Measurements from ENCODE around the gene ZC3H8. TPM values are rescaled to one million over a fixed set of nuclear protein-coding genes. Genes with fewer than 3 reads are reported as not detected.

ZC3H8 gene
- total RNA-seq, 3 donors from 2014 or later (not counting 1 experiment from before 2014, with no cell fraction given) = 9.3 to 20.3 (median 16.0) TPM

DNA sequence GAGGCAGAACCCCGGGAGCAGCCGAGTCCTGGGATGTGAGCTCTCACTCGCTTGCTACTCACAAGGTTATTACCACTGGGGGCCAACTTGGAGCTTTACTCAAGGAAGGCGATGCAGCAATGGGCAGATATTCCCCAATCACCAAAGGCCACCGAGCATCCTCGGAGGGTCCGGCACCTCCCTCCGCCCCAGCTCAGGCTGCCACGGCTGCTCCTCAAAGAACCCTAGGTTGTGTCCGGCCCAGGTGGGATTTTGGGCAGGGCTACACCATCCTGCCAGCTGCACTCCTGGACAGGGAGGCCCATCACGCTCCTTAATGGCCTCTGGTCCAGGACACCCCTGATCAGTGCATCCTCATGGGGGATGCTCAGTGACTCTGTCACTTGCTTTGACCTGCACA lies 91.9 kb downstream of the ZC3H8 start:
- ATAC-seq = no peak
- no peak for DNase-seq
- Histone ChIP-seq H3K4me1 (ENCODE audit: control insufficient read depth, insufficient read depth, low read length) (peaks cover 1% of the 10 kb centered on the region), H3K27me3 (ENCODE audit: control insufficient read depth, insufficient read depth, low read length) (no peaks in the 10 kb centered on the region), H3K36me3 (ENCODE audit: control insufficient read depth, insufficient read depth, low read length) (no peaks in the 10 kb centered on the region), H3K27ac (ENCODE audit: low read length) (no peak overlapping the region), H3K9me3 (ENCODE audit: control insufficient read depth, insufficient read depth, low read length) (no peaks in the 10 kb centered on the region), H3K4me3 (ENCODE audit: low read length) (no peak overlapping the region)
- Mint-ChIP-seq H3K9me3 (no peaks in the 10 kb centered on the region), H3K4me3 (no peak overlapping the region), H3K27me3 (ENCODE audit: low read depth in 2 of 2) (peaks cover 0 to 7% of the 10 kb centered on the region in 2 donors), H3K36me3 (no peaks in the 10 kb centered on the region), H3K4me1 (peaks cover 5 to 22% of the 10 kb centered on the region in 2 donors), H3K27ac (no peak overlapping the region)
- WGBS (ENCODE audit: insufficient coverage) = 93% methylated on average over 11 of the region's 11 CpGs
- intact Hi-C loops (cut with micrococcal nuclease) = no loop called here
- TF ChIP-seq, protein P1, sequence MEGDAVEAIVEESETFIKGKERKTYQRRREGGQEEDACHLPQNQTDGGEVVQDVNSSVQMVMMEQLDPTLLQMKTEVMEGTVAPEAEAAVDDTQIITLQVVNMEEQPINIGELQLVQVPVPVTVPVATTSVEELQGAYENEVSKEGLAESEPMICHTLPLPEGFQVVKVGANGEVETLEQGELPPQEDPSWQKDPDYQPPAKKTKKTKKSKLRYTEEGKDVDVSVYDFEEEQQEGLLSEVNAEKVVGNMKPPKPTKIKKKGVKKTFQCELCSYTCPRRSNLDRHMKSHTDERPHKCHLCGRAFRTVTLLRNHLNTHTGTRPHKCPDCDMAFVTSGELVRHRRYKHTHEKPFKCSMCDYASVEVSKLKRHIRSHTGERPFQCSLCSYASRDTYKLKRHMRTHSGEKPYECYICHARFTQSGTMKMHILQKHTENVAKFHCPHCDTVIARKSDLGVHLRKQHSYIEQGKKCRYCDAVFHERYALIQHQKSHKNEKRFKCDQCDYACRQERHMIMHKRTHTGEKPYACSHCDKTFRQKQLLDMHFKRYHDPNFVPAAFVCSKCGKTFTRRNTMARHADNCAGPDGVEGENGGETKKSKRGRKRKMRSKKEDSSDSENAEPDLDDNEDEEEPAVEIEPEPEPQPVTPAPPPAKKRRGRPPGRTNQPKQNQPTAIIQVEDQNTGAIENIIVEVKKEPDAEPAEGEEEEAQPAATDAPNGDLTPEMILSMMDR (IDR thresholded peaks at IDR 0.05) = no peak

DNA sequence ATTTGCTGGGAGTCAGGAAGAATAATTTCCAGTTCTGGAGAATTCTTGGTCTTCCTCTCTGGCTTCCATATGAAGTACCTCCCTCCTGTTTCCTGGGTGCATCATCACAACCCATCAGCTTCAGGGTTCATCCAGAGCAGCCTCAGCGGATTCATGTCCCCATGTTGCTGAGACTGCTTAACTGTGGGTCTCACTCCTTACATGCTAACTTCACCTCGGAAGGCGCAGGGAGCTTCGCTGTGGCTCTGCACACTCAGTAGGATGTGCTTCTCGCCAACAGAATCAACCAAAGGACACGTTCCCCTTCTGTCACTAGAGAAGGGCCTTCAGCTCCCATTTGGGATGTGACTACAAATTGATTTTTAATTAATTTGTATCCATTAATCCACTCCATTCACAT lies 92.5 kb downstream of the ZC3H8 start:
- Histone ChIP-seq H3K4me1 (ENCODE audit: control insufficient read depth, insufficient read depth, low read length) (peaks cover 1% of the 10 kb centered on the region), H3K27ac (ENCODE audit: low read length) (no peak overlapping the region), H3K4me3 (ENCODE audit: low read length) (no peak overlapping the region), H3K27me3 (ENCODE audit: control insufficient read depth, insufficient read depth, low read length) (no peaks in the 10 kb centered on the region), H3K36me3 (ENCODE audit: control insufficient read depth, insufficient read depth, low read length) (no peaks in the 10 kb centered on the region), H3K9me3 (ENCODE audit: control insufficient read depth, insufficient read depth, low read length) (no peaks in the 10 kb centered on the region)
- Mint-ChIP-seq H3K4me1 (peaks cover 0 to 19% of the 10 kb centered on the region in 2 donors), H3K9me3 (no peaks in the 10 kb centered on the region), H3K27me3 (ENCODE audit: low read depth in 2 of 2) (peaks cover 0 to 7% of the 10 kb centered on the region in 2 donors), H3K4me3 (no peak overlapping the region), H3K36me3 (no peaks in the 10 kb centered on the region), H3K27ac (no peak overlapping the region)
- DNase-seq (no peak), ATAC-seq (no peak)
- intact Hi-C loops (cut with micrococcal nuclease) = no loop called here
- TF ChIP-seq, protein P1 (IDR thresholded peaks at IDR 0.05) = no peak
- WGBS (ENCODE audit: insufficient coverage) = 97% methylated on average over 6 of the region's 6 CpGs

Other genes starting within 250 kb of the ZC3H8 start
- gene TMEM87B, start 199.8 kb downstream of the ZC3H8 start, total RNA-seq = 10 to 100 TPM in 2 of 3 donors, 1 to 10 TPM in 1; 9.6 to 15.7 (median 13.6) TPM
- under 1 TPM in 2 of 3 donors, not detected in 1; 0.25 to 0.48 TPM for gene FBLN7, start 116.7 kb downstream of the ZC3H8 start, total RNA-seq
- 10 to 100 TPM; 13.1 to 17.3 (median 15.3) TPM for gene ZC3H6, start 20.6 kb upstream of the ZC3H8 start, total RNA-seq
- gene RGPD8, start 178.6 kb upstream of the ZC3H8 start, total RNA-seq = 10 to 100 TPM; 30.7 to 38.5 (median 34.1) TPM
- gene TTL, start 227.1 kb upstream of the ZC3H8 start, total RNA-seq = 10 to 100 TPM; 14.3 to 26.8 (median 26.4) TPM